ENCODE measurements around the gene TVP23C.

The TVP23C gene

DNA sequence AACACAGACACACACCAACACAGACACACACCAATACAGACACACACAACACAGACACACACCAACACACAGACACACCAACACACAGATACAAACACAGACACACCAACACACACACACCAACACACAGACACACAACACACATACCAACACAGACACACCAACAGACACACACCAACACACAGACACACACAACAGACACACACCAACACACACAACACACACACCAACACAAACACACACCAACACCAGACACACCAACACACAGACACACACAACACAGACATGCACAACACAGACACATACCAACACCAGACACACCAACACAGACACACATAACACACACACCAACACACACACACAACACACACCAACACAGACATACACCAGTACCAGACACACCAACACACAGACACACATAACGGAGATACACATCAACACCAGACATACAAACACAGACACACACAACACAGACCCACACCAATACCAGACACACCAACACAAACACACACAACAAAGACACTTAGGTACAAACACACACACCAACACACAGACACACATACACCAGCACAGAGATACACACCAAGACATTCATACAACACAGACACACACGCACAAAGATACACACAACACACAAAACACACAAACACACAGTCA, 98.1 kb downstream of the TVP23C start:
- no peak for DNase-seq (ENCODE audit: low read depth in 2 of 2)

DNA sequence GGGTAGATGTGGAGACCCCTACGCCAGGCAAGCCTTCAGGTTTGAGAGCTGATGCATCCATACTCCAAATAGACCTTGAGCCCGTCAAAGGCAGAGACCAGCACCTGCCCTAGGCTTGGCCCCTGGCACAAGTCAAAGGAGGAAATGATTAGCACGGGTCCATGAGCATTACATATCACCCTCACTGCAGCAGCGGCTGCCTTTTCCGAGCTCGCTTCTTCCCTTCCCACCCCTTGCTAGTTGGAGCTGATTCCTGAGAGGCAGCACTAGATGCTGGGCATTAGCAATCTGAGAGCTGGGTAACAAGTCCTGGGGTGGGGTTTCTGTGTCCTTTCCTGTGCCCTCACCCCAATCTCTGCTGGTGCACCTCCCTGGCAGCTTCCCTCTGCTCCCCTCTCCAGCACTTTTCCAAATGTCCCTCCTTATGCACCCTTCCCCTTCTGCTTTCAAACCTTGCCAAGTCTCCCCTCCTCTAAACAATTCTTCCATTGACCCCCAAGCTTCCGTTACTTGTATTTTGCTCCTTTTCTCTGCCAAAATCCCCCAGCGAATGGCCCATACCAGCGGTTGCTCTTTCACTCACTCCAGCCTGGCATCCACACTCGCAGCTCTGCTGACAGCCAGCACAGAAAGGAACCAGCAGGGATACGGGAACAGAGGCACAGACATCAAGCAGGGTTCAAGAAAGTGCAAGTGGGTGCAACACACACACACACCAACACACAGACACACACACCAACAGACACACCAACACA, 98.9 kb downstream of the TVP23C start:
- DNase-seq (ENCODE audit: low read depth in 2 of 2) = no peak

DNA sequence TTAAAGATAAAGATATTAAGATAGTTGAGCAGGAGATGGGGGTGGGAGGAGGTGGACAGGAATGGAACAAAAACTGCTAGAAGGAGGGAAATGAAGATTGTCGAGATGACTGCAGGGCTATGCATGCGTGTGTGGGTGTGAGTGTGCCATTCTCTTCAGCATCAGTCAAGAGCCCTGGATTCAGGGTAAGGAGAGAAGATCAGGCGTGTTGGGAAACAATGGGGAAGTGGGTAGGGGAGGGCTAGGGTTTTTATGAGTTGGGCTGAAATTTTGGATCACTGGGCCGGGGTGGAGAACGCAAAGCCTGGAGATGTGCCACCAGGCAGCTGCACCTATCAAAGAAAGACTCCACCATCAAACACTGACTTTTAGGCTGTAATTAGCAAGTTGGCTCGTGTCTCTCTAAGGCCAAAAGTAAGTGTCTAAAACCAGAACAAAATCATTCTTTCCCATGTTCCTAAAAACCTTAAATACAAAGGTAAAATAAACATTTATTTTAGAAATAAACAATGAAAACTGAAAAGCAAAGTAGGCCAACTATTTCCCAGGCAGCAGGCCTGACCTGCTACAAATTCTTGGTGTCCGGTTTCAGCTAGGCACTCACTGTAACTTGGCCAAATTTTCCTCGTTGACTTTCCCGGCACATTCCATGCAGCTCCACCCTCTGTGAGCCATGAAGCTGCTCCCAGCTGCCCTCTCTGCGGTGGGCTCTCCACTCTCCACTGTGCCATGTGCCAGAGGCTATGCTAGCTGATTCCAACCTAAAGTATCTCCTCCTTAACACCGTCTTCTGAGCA, 100.1 kb downstream of the TVP23C start:
- no peak for DNase-seq (ENCODE audit: low read depth in 2 of 2)

DNA sequence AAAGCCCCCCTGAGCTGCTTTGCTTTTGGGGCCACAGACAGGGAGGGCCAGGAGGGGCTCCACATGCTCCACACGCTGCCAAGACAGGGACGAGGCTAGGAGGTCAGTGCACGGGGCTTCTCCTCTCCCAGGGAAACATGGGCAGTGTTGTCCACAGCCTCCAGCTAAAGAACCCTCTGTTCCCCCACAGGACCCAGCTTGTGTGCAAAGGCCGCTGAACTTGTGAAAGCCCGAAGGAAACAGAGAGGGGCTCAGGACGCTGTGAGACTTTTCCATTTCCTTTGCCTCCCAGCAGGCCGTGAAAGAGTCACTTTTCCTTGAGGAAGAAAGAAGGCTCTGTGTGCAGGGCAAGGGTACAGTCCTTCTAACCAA, 105.6 kb downstream of the TVP23C start:
- DNase-seq (ENCODE audit: low read depth in 2 of 2) = no peak

DNA sequence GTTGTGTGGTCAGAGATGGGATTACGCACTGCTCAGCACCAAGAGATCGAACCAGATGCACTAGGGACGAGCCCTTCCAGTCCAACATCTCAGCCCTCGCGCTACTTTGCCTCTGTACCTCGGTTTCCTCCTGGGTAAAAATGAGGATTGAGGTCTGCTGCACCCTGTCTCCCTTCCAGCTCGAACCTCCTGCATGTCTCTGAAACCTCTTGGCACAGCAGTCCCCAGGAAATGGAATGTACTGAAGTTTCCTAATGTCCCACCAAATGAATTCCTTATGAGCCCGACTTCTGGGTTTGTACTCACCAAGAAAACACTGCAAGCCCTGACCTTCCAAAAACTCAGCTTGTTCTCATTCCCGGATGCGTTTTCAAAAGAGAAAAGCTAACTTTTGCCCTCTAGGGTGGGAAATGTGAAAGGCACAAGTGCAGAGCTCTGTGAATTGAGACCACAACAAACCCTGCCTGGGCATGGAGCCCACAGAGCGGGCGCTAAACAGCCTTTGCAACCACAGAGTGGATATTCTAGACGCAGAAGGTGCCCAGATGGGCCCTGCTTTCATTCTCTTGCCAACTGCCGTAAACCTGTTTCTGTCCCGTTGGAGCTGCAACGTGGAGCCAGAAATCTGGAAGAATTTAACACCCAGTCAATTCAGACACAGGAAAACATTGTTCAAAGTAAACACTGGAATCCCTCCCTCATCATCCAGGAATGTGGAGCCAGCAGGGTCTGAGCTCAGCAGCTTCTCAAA, 106.1 kb downstream of the TVP23C start:
- no peak for DNase-seq (ENCODE audit: low read depth in 2 of 2)

DNA sequence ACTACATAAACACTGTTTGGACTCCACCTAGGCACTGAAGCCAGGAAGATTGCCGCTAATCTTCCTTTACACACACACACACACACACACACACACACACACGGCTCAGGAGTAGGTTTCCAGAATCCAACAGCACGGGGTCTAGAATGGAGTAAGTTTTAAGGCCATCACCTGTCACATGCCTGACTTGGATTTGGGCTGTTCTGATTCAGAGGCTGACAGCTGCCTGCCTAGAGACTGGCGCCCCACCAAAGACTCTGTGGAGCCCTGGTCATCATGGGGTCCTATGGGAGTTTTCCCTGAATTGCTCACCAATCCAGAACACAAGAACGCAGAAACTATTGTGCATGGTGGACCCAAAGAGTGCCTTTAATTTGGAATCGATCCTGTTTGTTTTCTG, 106.8 kb downstream of the TVP23C start:
- no peak for DNase-seq (ENCODE audit: low read depth in 2 of 2)

DNA sequence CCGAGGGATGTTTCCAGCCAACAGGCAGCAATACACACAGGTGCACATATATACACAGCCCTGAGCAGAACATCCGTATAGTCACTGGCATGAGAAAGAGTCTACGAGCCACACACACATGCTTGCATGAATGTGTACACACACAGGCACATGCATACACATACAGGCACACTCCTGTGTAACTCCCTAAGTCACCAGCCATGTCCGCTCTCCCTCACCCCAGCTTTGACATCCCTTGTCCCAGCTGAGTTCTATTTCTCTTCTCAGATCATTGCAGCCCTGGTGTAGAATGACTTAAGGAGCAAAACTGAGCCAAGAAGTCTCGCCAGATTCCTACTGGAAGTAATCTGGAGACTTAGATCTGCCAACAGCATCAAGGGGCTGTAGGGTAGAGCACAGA, 108.9 kb downstream of the TVP23C start:
- DNase-seq (ENCODE audit: low read depth in 2 of 2) = no peak

DNA sequence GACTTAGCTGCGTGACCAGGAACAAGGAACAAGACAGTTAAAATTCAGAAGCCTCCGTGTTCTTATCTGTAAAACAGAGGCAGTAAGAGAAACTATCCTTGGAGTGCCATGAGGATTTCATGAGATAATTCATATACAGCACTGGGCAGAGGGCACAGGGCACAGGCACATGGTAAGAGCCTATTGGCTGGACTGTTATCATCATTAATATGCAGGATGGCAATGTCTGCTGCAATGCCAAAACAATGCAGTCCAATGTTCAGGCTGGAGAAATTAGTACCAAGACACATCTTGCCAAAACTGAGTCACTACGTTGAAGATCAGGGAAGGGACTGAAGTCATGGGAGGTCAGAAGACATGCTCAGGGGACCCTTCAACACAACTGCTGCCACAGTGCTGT, 109.5 kb downstream of the TVP23C start:
- DNase-seq (ENCODE audit: low read depth in 2 of 2) = no peak

DNA sequence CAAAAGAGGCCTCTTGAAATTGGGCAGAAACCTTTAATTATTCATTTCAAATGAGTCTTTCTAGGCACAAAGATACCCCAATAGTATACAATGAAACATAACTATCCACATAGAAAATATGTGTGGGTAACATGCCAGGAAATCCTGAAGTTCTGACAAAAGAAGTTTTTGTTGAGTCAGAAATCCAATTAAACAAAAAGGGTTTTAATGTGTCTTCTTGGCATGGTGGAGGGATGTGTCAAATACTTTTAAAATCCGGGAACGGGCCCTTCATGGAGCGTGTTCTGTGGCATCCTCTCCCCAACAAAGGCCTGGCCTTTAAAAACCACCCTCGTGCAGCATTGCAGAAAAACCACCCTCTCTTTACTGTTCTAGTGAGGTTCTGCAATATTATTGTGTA, 110.0 kb downstream of the TVP23C start:
- no peak for DNase-seq (ENCODE audit: low read depth in 2 of 2)

DNA sequence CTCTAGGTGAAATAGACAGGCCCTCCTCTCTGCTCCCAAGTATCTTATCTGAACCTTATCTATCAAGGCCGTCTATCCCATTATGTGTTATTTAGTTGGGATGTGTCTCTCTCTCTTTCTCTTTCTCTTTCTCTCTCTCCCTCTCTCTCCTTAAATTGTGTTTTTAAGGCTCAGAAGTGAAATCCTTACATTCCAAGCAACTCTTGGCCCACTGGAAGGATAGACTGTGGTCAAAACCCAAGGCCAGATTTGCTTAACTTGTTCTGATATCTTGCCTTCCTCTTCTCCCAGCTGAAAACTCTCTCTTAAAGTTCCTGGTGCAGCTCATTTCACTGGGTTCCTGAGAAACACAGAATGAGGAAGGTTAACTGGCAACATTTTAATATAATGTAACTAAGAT, 110.5 kb downstream of the TVP23C start:
- DNase-seq (ENCODE audit: low read depth in 2 of 2) = no peak

All from stimulated activated CD8-positive, alpha-beta memory T cell treated with anti-CD3 and anti-CD28 coated beads, Interleukin-15, amount 100 ng/mL, for 4 hours (primary cell).